CD14-positive monocyte (primary cell): ENCODE measurements around the gene MAP1LC3C. TPM values are rescaled to one million over a fixed set of nuclear protein-coding genes. Genes with fewer than 3 reads are reported as not detected.

Experiments
- DNase-seq, 3 donors: peaks; one replicate each; pipeline ENCODE4 v3.0.0-alpha.2; 2011 to 2022
- H2AFZ ChIP-seq: 2 replicates; pipeline ENCODE4 v1.6.0; 2012; ENCODE audit warnings: mild to moderate bottlenecking, low read depth, low read length, inconsistent platforms; ENCODE audit not compliant: insufficient read depth, poor library complexity, severe bottlenecking
- H3K27ac ChIP-seq, 2 donors: 1 replicate in 1 of 2; 2 replicates in 1 of 2; pipeline ENCODE4 v1.5.1; 2012 to 2013; ENCODE audit warnings: low read length in 2 of 2, control low read depth in 1 of 2, inconsistent platforms in 1 of 2, low read depth in 1 of 2, mild to moderate bottlenecking in 1 of 2
- H3K27me3 ChIP-seq, 2 donors: one replicate each; pipeline versions ENCODE4 v1.6.0 to v1.6.1; 2011 to 2013; ENCODE audit warnings: low read length in 2 of 2; ENCODE audit not compliant: control insufficient read depth in 2 of 2, insufficient read depth in 2 of 2
- H3K36me3 ChIP-seq, 2 donors: replicated peaks in 1 of 2; 1 replicate in 1 of 2; 2 replicates in 1 of 2; pipeline versions ENCODE4 v1.5.1 to v1.6.1; 2012 to 2013; ENCODE audit warnings: low read length in 2 of 2, control low read depth in 1 of 2, inconsistent platforms in 1 of 2, mild to moderate bottlenecking in 1 of 2; ENCODE audit not compliant: insufficient read depth in 2 of 2, control insufficient read depth in 1 of 2
- H3K4me1 ChIP-seq, 2 donors: 1 replicate in 1 of 2; 2 replicates in 1 of 2; pipeline versions ENCODE4 v1.5.1 to v1.6.1; 2012 to 2013; ENCODE audit warnings: low read length in 2 of 2, control low read depth in 1 of 2, inconsistent platforms in 1 of 2, mild to moderate bottlenecking in 1 of 2, moderate library complexity in 1 of 2; ENCODE audit not compliant: insufficient read depth in 2 of 2, control insufficient read depth in 1 of 2
- H3K4me2 ChIP-seq: replicated peaks from 2 replicates; pipeline ENCODE3; 2012; ENCODE audit warnings: low read length, moderate library complexity, mild to moderate bottlenecking; ENCODE audit not compliant: poor library complexity, severe bottlenecking; ENCODE audit errors: extremely low read depth
- H3K4me3 ChIP-seq, 3 experiments: fragments of 200-600 bp in 1 of 3; sonication (generic) in 1 of 3; replicated peaks in 1 of 3; 1 replicate in 2 of 3; 2 replicates in 1 of 3; pipeline ENCODE4 v1.5.1; 2011 to 2013; ENCODE audit warnings: low read length in 3 of 3, mild to moderate bottlenecking in 3 of 3, control low read depth in 2 of 3, low read depth in 2 of 3, inconsistent platforms in 1 of 3, moderate library complexity in 1 of 3
- H3K79me2 ChIP-seq: 2 replicates; pipeline ENCODE4 v1.6.0; 2012; ENCODE audit warnings: mild to moderate bottlenecking, control low read depth, inconsistent platforms, low read length, moderate library complexity; ENCODE audit not compliant: insufficient read depth
- H3K9ac ChIP-seq: 2 replicates; pipeline ENCODE4 v1.6.0; 2017; ENCODE audit warnings: low read length, mild to moderate bottlenecking; ENCODE audit not compliant: insufficient read depth, poor library complexity, severe bottlenecking
- H3K9me3 ChIP-seq, 2 donors: replicated peaks in 1 of 2; 1 replicate in 1 of 2; 2 replicates in 1 of 2; pipeline versions ENCODE4 v1.5.1 to v1.6.1; 2012 to 2013; ENCODE audit warnings: low read length in 2 of 2, control low read depth in 1 of 2; ENCODE audit not compliant: control insufficient read depth in 1 of 2, insufficient read depth in 1 of 2
- H4K20me1 ChIP-seq: 2 replicates; pipeline ENCODE4 v1.6.0; 2012; ENCODE audit warnings: mild to moderate bottlenecking, low read length, control low read depth, moderate library complexity; ENCODE audit not compliant: insufficient read depth
- H3K27ac Mint-ChIP-seq, 7 donors: one replicate each; pipeline ENCODE4 v1.8.0; 2020; ENCODE audit warnings: mild to moderate bottlenecking in 7 of 7, mixed read lengths in 7 of 7, moderate library complexity in 6 of 7, inconsistent platforms in 2 of 7
- H3K27me3 Mint-ChIP-seq, 3 donors: one replicate each; pipeline ENCODE4 v1.8.0; 2021 to 2022; ENCODE audit warnings: low read depth in 3 of 3, mild to moderate bottlenecking in 3 of 3, mixed read lengths in 3 of 3, moderate library complexity in 3 of 3, inconsistent platforms in 1 of 3
- H3K36me3 Mint-ChIP-seq, 2 donors: one replicate each; pipeline ENCODE4 v1.8.0; 2020; ENCODE audit warnings: mixed read lengths in 2 of 2, inconsistent platforms in 1 of 2, mild to moderate bottlenecking in 1 of 2
- H3K4me1 Mint-ChIP-seq: one replicate; pipeline ENCODE4 v1.8.0; 2020; ENCODE audit warnings: mild to moderate bottlenecking, mixed read lengths
- H3K4me3 Mint-ChIP-seq, 2 donors: one replicate each; pipeline ENCODE4 v1.8.0; 2020; ENCODE audit warnings: mild to moderate bottlenecking in 2 of 2, mixed read lengths in 2 of 2, moderate library complexity in 1 of 2
- H3K9me3 Mint-ChIP-seq, 7 donors: one replicate each; pipeline ENCODE4 v1.8.0; 2020 to 2022; ENCODE audit warnings: mixed read lengths in 7 of 7, mild to moderate bottlenecking in 6 of 7, moderate library complexity in 6 of 7, inconsistent platforms in 2 of 7
- WGBS: methylation state at CpG from one replicate; pipeline ENCODE4 v1.1.5; 2013; ENCODE audit warnings: missing lambda C conversion rate; ENCODE audit not compliant: insufficient coverage; 5-methylcytosine and 5-hydroxymethylcytosine counted together
- intact Hi-C, 2 donors: fragments of 100-400 bp; cut with micrococcal nuclease; formaldehyde crosslinking; loops; one replicate each; pipeline versions ENCODE4 v1.15.0 to v1.15.1; 2023
- polyA plus RNA-seq, 3 donors: library from polyadenylated mRNA; depleted of rRNA in 1 of 3; unstranded in 2 of 3; stranded (reverse) in 1 of 3; fragments of 300-500 nt in 2 of 3; fragments of >200 nt in 1 of 3; fragmentation: Illumina TruSeq in 2 of 3; gene quantifications; 1 replicate in 2 of 3; 2 replicates in 1 of 3; pipeline ENCODE4 v1.2.3, GENCODE V29; 2012 to 2021
- TF ChIP-seq, protein P1 (sequence below): fragments of 200-600 bp; IDR thresholded peaks from one replicate; pipeline ENCODE4 v1.8.0; 2022; ENCODE audit warnings: antibody characterized with exemption, mild to moderate bottlenecking

Gene MAP1LC3C
- polyA plus RNA-seq, 3 donors: 0.07 TPM; not detected in 2

DNA sequence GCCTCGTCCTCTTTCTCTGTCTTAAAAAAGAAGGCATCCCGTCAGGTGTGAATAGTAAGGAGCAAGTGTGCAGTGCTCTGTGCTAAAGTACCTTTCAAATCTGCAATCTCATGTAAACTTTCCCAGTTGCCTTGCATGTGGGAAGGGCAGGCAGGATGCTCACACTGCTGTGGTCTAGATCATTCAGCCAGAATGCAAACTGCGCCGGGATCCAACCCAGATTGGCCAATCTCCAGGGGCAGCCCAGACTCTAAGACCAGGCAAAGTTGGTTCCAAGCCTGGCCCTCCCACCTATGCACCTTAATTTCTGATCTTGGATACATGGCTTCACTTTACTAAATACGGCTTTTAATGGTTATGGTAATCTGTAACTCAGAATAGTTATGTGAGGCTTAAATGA lies 3.2 kb upstream of the MAP1LC3C start:
- peak overlapping the region in 1 of 7 donors; percentile 68 for H3K27ac Mint-ChIP-seq
- 96% methylated on average over 3 of the region's 5 CpGs for WGBS

DNA sequence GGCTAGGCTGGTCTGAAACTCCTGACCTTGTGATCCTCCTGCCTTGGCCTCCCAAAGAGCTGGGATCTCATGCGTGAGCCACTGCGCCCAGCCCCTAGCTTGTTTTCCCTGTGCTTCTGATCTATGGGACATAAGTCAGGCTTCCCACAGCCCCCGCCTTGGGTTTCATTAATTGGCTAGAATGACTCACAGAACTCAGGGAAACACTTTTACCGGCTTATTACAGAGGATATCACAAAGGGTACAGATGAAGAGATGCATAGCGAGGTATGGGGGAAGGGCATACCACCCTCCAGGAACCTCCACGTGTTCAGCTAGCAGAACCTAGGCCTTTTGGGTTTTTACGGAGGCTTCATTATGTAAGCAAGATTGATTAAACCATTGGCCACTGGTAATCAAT lies 1.5 kb upstream of the MAP1LC3C start:
- no peaks in the 10 kb centered on the region for H3K9me3 ChIP-seq
- no peak overlapping the region for H3K4me3 ChIP-seq
- DNase-seq: no peak
- no peaks in the 10 kb centered on the region for H4K20me1 ChIP-seq
- Mint-ChIP-seq H3K9me3 (no peaks in the 10 kb centered on the region), H3K27ac (no peak overlapping the region), H3K4me3 (no peak overlapping the region), H3K4me1 (peaks cover 6% of the 10 kb centered on the region), H3K36me3 (no peaks in the 10 kb centered on the region), H3K27me3 (peaks cover 4 to 13% (median 10%) of the 10 kb centered on the region in 3 donors)
- H3K79me2 ChIP-seq: no peaks in the 10 kb centered on the region
- peaks cover 0 to 7% of the 10 kb centered on the region in 2 donors for H3K4me1 ChIP-seq
- peaks cover 0 to 5% of the 10 kb centered on the region in 2 donors for H3K27me3 ChIP-seq
- TF ChIP-seq, protein P1, sequence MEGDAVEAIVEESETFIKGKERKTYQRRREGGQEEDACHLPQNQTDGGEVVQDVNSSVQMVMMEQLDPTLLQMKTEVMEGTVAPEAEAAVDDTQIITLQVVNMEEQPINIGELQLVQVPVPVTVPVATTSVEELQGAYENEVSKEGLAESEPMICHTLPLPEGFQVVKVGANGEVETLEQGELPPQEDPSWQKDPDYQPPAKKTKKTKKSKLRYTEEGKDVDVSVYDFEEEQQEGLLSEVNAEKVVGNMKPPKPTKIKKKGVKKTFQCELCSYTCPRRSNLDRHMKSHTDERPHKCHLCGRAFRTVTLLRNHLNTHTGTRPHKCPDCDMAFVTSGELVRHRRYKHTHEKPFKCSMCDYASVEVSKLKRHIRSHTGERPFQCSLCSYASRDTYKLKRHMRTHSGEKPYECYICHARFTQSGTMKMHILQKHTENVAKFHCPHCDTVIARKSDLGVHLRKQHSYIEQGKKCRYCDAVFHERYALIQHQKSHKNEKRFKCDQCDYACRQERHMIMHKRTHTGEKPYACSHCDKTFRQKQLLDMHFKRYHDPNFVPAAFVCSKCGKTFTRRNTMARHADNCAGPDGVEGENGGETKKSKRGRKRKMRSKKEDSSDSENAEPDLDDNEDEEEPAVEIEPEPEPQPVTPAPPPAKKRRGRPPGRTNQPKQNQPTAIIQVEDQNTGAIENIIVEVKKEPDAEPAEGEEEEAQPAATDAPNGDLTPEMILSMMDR: no peak
- intact Hi-C loops: no loop called here
- H3K4me2 ChIP-seq: no peak overlapping the region
- 94% methylated on average over 4 of the region's 7 CpGs for WGBS
- no peak overlapping the region for H3K9ac ChIP-seq
- no peak overlapping the region for H3K27ac ChIP-seq
- no peak overlapping the region for H2AFZ ChIP-seq
- no peaks in the 10 kb centered on the region for H3K36me3 ChIP-seq

More for the DNA sequence above, 3.2 kb upstream of the MAP1LC3C start:
- Mint-ChIP-seq H3K27me3 (peaks cover 4 to 13% (median 10%) of the 10 kb centered on the region in 3 donors), H3K9me3 (no peaks in the 10 kb centered on the region), H3K4me3 (no peak overlapping the region), H3K36me3 (no peaks in the 10 kb centered on the region), H3K4me1 (peaks cover 6% of the 10 kb centered on the region)
- no peak overlapping the region for H3K27ac ChIP-seq
- intact Hi-C loops: no loop called here
- H3K4me2 ChIP-seq: no peak overlapping the region
- H3K9me3 ChIP-seq: no peaks in the 10 kb centered on the region
- no peak overlapping the region for H2AFZ ChIP-seq
- H3K27me3 ChIP-seq: peaks cover 0 to 3% of the 10 kb centered on the region in 2 donors
- peaks cover 0 to 7% of the 10 kb centered on the region in 2 donors for H3K4me1 ChIP-seq
- no peaks in the 10 kb centered on the region for H3K79me2 ChIP-seq
- H3K4me3 ChIP-seq: no peak overlapping the region
- no peak for DNase-seq
- no peak overlapping the region for H3K9ac ChIP-seq
- no peaks in the 10 kb centered on the region for H3K36me3 ChIP-seq
- TF ChIP-seq, protein P1: no peak
- H4K20me1 ChIP-seq: no peaks in the 10 kb centered on the region
